CD14-positive monocyte (primary cell): ENCODE data around the gene NEGR1. TPM values are rescaled to one million over a fixed set of nuclear protein-coding genes. Genes with fewer than 3 reads are reported as not detected.
A peak's percentile ranks its signal among the peaks of the same experiment; 100 is the strongest.

Experiments used
- DNase-seq, 3 donors: peaks; one replicate each; pipeline ENCODE4 v3.0.0-alpha.2; 2011 to 2022
- H2AFZ ChIP-seq: 2 replicates; pipeline ENCODE4 v1.6.0; 2012; ENCODE audit warnings: mild to moderate bottlenecking, low read depth, low read length, inconsistent platforms; ENCODE audit not compliant: insufficient read depth, poor library complexity, severe bottlenecking
- H3K27ac ChIP-seq, 2 donors: 1 replicate in 1 of 2; 2 replicates in 1 of 2; pipeline ENCODE4 v1.5.1; 2012 to 2013; ENCODE audit warnings: low read length in 2 of 2, control low read depth in 1 of 2, inconsistent platforms in 1 of 2, low read depth in 1 of 2, mild to moderate bottlenecking in 1 of 2
- H3K27me3 ChIP-seq, 2 donors: one replicate each; pipeline versions ENCODE4 v1.6.0 to v1.6.1; 2011 to 2013; ENCODE audit warnings: low read length in 2 of 2; ENCODE audit not compliant: control insufficient read depth in 2 of 2, insufficient read depth in 2 of 2
- H3K36me3 ChIP-seq, 2 donors: replicated peaks in 1 of 2; 1 replicate in 1 of 2; 2 replicates in 1 of 2; pipeline versions ENCODE4 v1.5.1 to v1.6.1; 2012 to 2013; ENCODE audit warnings: low read length in 2 of 2, control low read depth in 1 of 2, inconsistent platforms in 1 of 2, mild to moderate bottlenecking in 1 of 2; ENCODE audit not compliant: insufficient read depth in 2 of 2, control insufficient read depth in 1 of 2
- H3K4me1 ChIP-seq, 2 donors: 1 replicate in 1 of 2; 2 replicates in 1 of 2; pipeline versions ENCODE4 v1.5.1 to v1.6.1; 2012 to 2013; ENCODE audit warnings: low read length in 2 of 2, control low read depth in 1 of 2, inconsistent platforms in 1 of 2, mild to moderate bottlenecking in 1 of 2, moderate library complexity in 1 of 2; ENCODE audit not compliant: insufficient read depth in 2 of 2, control insufficient read depth in 1 of 2
- H3K4me2 ChIP-seq: replicated peaks from 2 replicates; pipeline ENCODE3; 2012; ENCODE audit warnings: low read length, moderate library complexity, mild to moderate bottlenecking; ENCODE audit not compliant: poor library complexity, severe bottlenecking; ENCODE audit errors: extremely low read depth
- H3K4me3 ChIP-seq, 3 experiments: fragments of 200-600 bp in 1 of 3; sonication (generic) in 1 of 3; replicated peaks in 1 of 3; 1 replicate in 2 of 3; 2 replicates in 1 of 3; pipeline ENCODE4 v1.5.1; 2011 to 2013; ENCODE audit warnings: low read length in 3 of 3, mild to moderate bottlenecking in 3 of 3, control low read depth in 2 of 3, low read depth in 2 of 3, inconsistent platforms in 1 of 3, moderate library complexity in 1 of 3
- H3K79me2 ChIP-seq: 2 replicates; pipeline ENCODE4 v1.6.0; 2012; ENCODE audit warnings: mild to moderate bottlenecking, control low read depth, inconsistent platforms, low read length, moderate library complexity; ENCODE audit not compliant: insufficient read depth
- H3K9ac ChIP-seq: 2 replicates; pipeline ENCODE4 v1.6.0; 2017; ENCODE audit warnings: low read length, mild to moderate bottlenecking; ENCODE audit not compliant: insufficient read depth, poor library complexity, severe bottlenecking
- H3K9me3 ChIP-seq, 2 donors: replicated peaks in 1 of 2; 1 replicate in 1 of 2; 2 replicates in 1 of 2; pipeline versions ENCODE4 v1.5.1 to v1.6.1; 2012 to 2013; ENCODE audit warnings: low read length in 2 of 2, control low read depth in 1 of 2; ENCODE audit not compliant: control insufficient read depth in 1 of 2, insufficient read depth in 1 of 2
- H4K20me1 ChIP-seq: 2 replicates; pipeline ENCODE4 v1.6.0; 2012; ENCODE audit warnings: mild to moderate bottlenecking, low read length, control low read depth, moderate library complexity; ENCODE audit not compliant: insufficient read depth
- H3K27ac Mint-ChIP-seq, 7 donors: one replicate each; pipeline ENCODE4 v1.8.0; 2020; ENCODE audit warnings: mild to moderate bottlenecking in 7 of 7, mixed read lengths in 7 of 7, moderate library complexity in 6 of 7, inconsistent platforms in 2 of 7
- H3K27me3 Mint-ChIP-seq, 3 donors: one replicate each; pipeline ENCODE4 v1.8.0; 2021 to 2022; ENCODE audit warnings: low read depth in 3 of 3, mild to moderate bottlenecking in 3 of 3, mixed read lengths in 3 of 3, moderate library complexity in 3 of 3, inconsistent platforms in 1 of 3
- H3K36me3 Mint-ChIP-seq, 2 donors: one replicate each; pipeline ENCODE4 v1.8.0; 2020; ENCODE audit warnings: mixed read lengths in 2 of 2, inconsistent platforms in 1 of 2, mild to moderate bottlenecking in 1 of 2
- H3K4me1 Mint-ChIP-seq: one replicate; pipeline ENCODE4 v1.8.0; 2020; ENCODE audit warnings: mild to moderate bottlenecking, mixed read lengths
- H3K4me3 Mint-ChIP-seq, 2 donors: one replicate each; pipeline ENCODE4 v1.8.0; 2020; ENCODE audit warnings: mild to moderate bottlenecking in 2 of 2, mixed read lengths in 2 of 2, moderate library complexity in 1 of 2
- H3K9me3 Mint-ChIP-seq, 7 donors: one replicate each; pipeline ENCODE4 v1.8.0; 2020 to 2022; ENCODE audit warnings: mixed read lengths in 7 of 7, mild to moderate bottlenecking in 6 of 7, moderate library complexity in 6 of 7, inconsistent platforms in 2 of 7
- WGBS: methylation state at CpG from one replicate; pipeline ENCODE4 v1.1.5; 2013; ENCODE audit warnings: missing lambda C conversion rate; ENCODE audit not compliant: insufficient coverage; 5-methylcytosine and 5-hydroxymethylcytosine counted together
- intact Hi-C, 2 donors: fragments of 100-400 bp; cut with micrococcal nuclease; formaldehyde crosslinking; loops; one replicate each; pipeline versions ENCODE4 v1.15.0 to v1.15.1; 2023
- polyA plus RNA-seq, 3 donors: library from polyadenylated mRNA; depleted of rRNA in 1 of 3; unstranded in 2 of 3; stranded (reverse) in 1 of 3; fragments of 300-500 nt in 2 of 3; fragments of >200 nt in 1 of 3; fragmentation: Illumina TruSeq in 2 of 3; gene quantifications; 1 replicate in 2 of 3; 2 replicates in 1 of 3; pipeline ENCODE4 v1.2.3, GENCODE V29; 2012 to 2021
- TF ChIP-seq, protein P1 (sequence below): fragments of 200-600 bp; IDR thresholded peaks from one replicate; pipeline ENCODE4 v1.8.0; 2022; ENCODE audit warnings: antibody characterized with exemption, mild to moderate bottlenecking

Gene NEGR1
- polyA plus RNA-seq, 3 donors: 0.03 to 0.15 (median 0.13) TPM

DNA sequence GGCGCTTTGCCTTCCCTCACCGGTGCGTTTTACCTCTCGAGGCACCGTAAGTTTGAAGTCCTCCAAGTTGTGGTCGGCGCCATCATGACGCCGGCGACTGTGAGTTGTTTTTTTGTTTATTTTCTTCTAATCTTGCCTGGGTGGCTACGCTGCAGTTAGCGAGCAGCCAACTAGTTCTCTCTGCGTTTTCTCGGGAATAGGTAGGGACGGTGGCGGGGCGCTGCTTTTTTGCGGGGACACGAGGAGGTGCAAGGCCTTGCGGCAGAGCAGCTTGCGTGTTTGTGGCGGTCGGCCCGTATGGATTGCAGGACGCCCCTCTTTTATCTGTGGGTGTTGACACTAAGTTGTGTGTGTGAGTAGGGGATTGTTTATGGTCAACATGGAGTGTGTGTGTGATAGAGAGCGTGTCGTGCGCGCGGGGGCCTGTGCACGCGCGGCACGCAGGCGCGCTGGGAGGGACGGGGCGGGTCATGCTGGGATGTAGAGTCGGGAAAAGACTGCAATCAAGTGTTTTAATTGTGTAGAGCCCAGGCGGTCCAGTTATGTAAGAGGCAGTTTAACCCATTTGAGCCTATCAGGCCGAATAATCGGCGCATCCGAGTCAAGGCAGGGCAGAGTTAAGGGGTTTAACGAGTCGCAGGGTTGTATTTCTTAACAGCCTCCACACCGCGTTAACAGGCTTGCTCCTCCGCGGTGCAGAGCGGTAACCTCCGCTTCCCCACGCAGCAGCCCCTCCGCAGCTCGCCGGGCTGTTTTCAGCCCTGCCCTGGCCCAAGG, 1.2 kb upstream of the NEGR1 start:
- intact Hi-C loops: no loop called here
- Histone ChIP-seq H3K27ac (peak overlapping the region; percentile 72 to 92), H3K9me3 (no peaks in the 10 kb centered on the region), H3K79me2 (peaks cover 2% of the 10 kb centered on the region), H3K9ac (peak overlapping the region; percentile 86), H3K4me1 (peaks cover 24 to 38% of the 10 kb centered on the region in 2 donors), H3K4me3 (peak overlapping the region; percentile 65 to 95 (median 90)), H3K36me3 (no peaks in the 10 kb centered on the region), H4K20me1 (no peaks in the 10 kb centered on the region), H3K27me3 (no peaks in the 10 kb centered on the region), H2AFZ (peak overlapping the region; percentile 87), H3K4me2 (peak overlapping the region; percentile 98)
- TF ChIP-seq, protein P1, sequence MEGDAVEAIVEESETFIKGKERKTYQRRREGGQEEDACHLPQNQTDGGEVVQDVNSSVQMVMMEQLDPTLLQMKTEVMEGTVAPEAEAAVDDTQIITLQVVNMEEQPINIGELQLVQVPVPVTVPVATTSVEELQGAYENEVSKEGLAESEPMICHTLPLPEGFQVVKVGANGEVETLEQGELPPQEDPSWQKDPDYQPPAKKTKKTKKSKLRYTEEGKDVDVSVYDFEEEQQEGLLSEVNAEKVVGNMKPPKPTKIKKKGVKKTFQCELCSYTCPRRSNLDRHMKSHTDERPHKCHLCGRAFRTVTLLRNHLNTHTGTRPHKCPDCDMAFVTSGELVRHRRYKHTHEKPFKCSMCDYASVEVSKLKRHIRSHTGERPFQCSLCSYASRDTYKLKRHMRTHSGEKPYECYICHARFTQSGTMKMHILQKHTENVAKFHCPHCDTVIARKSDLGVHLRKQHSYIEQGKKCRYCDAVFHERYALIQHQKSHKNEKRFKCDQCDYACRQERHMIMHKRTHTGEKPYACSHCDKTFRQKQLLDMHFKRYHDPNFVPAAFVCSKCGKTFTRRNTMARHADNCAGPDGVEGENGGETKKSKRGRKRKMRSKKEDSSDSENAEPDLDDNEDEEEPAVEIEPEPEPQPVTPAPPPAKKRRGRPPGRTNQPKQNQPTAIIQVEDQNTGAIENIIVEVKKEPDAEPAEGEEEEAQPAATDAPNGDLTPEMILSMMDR: no peak
- no peak overlapping the region for H3K4me3 Mint-ChIP-seq
- H3K27ac Mint-ChIP-seq: no peak overlapping the region
- WGBS: under 1% methylated on average over 48 of the region's 56 CpGs
- peak; percentile 36 to 47 (median 41) for DNase-seq
- H3K4me1 Mint-ChIP-seq: peaks cover 22% of the 10 kb centered on the region
- no peaks in the 10 kb centered on the region for H3K36me3 Mint-ChIP-seq
- H3K27me3 Mint-ChIP-seq: no peaks in the 10 kb centered on the region
- H3K9me3 Mint-ChIP-seq: peaks cover 0 to 2% (median 0%) of the 10 kb centered on the region in 7 donors

DNA sequence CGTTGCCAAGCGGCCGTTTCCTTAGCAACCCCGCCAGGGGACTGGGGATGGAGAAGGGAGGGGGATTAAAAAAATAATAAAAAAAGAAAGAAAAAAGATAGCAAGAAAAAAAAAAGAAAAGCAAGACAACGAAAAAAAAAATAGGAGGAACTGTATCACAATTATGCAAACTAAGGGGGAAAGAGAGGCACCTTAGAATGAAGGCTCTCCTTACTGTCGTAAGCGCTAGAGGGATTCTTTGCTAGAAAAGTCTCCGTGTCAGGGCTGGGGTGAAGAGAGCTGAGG, 625 bp upstream of the NEGR1 start:
- no peaks in the 10 kb centered on the region for H3K9me3 ChIP-seq
- peaks cover 24 to 35% of the 10 kb centered on the region in 2 donors for H3K4me1 ChIP-seq
- peak in 1 of 3 donors; percentile 5 for DNase-seq
- WGBS: 0% methylated on average over 4 of the region's 8 CpGs
- H3K36me3 ChIP-seq: no peaks in the 10 kb centered on the region
- Mint-ChIP-seq H3K4me1 (peaks cover 20% of the 10 kb centered on the region), H3K36me3 (no peaks in the 10 kb centered on the region), H3K27ac (peak overlapping the region in 1 of 7 donors; percentile 60), H3K27me3 (no peaks in the 10 kb centered on the region), H3K9me3 (peaks cover 0 to 2% (median 0%) of the 10 kb centered on the region in 7 donors), H3K4me3 (no peak overlapping the region)
- peak overlapping the region; percentile 87 for H2AFZ ChIP-seq
- intact Hi-C loops: no loop called here
- H3K27ac ChIP-seq: peak overlapping the region; percentile 72 to 92
- H3K9ac ChIP-seq: peak overlapping the region; percentile 86
- H4K20me1 ChIP-seq: no peaks in the 10 kb centered on the region
- TF ChIP-seq, protein P1: no peak
- H3K4me3 ChIP-seq: peak overlapping the region; percentile 65 to 95 (median 90)
- peak overlapping the region; percentile 98 for H3K4me2 ChIP-seq
- H3K27me3 ChIP-seq: no peaks in the 10 kb centered on the region
- H3K79me2 ChIP-seq: peaks cover 2% of the 10 kb centered on the region
